Measurements from ENCODE around the gene LAMB2. TPM values are rescaled to one million over a fixed set of nuclear protein-coding genes. Genes with fewer than 3 reads are reported as not detected.

Gene LAMB2
- polyA plus RNA-seq, 1 of the 3 experiments (the other 2 are of a cell fraction), result 332 TPM

GRCh38 chr3:49165771-49166751, 33.2 kb upstream of the LAMB2 start, which contains the start of gene CCDC71:
Gene CCDC71, minus strand, starts transcription at chr3:49166331. Its CDS starts 2,123 bp downstream, at chr3:49164208.
- peak; percentile 97 for DNase-seq
- H3K79me2 ChIP-seq (ENCODE audit: insufficient read depth), result peaks cover 29% of the 10 kb centered on the region
- H3F3A ChIP-seq (replicated peaks; ENCODE audit: insufficient read depth), result no peaks in the 10 kb centered on the region
- peak within 1 kb of the TSS; percentile 93 to 95 for H3K4me3 ChIP-seq (ENCODE audit: low read depth in 2 of 2, low read length in 1 of 2)
- POLR2A ChIA-PET, result interaction anchor here (1.0 to 1.7 kb wide), 3 partner anchors 45 to 174 kb away, joined by 3 to 4 read pairs (median 4); partner anchors contain the start of genes QRICH1, USP19 and USP4
- peak within 1 kb of the TSS; percentile 47 to 80; a peak in 3 of 4 replicates for H3K27ac ChIP-seq (ENCODE audit: low read depth in 2 of 2, low read length in 1 of 2)
- H3K4me2 ChIP-seq, result peak within 1 kb of the TSS; percentile 96
- TF ChIP-seq CTCF (IDR thresholded peaks at IDR 0.05) (no peak), MXI1 (IDR thresholded peaks at IDR 0.05; ENCODE audit: low read depth, low read length) (peak; percentile 51; the same call in 1 of the 2 replicates), TEAD4 (IDR thresholded peaks at IDR 0.05; ENCODE audit: borderline replicate concordance, insufficient read depth) (no peak), YY1 (IDR thresholded peaks at IDR 0.05; ENCODE audit: low read depth) (peak; percentile 94), CHD2 (IDR thresholded peaks at IDR 0.05; ENCODE audit: low read length, partially characterized antibody) (peak; percentile 91), SMC3 (IDR thresholded peaks at IDR 0.05; ENCODE audit: low read depth, low read length) (no peak), EP300 (IDR thresholded peaks at IDR 0.05; ENCODE audit: borderline replicate concordance in 1 of 2, low read depth in 1 of 2, low read length in 1 of 2) (no peak), RAD21 (IDR thresholded peaks at IDR 0.05; ENCODE audit: low read length) (no peak), RXRA (IDR thresholded peaks at IDR 0.05; ENCODE audit: borderline replicate concordance, low read depth) (no peak), IRF3 (IDR thresholded peaks at IDR 0.05; ENCODE audit: low read depth, low read length) (no peak), TAF1 (IDR thresholded peaks at IDR 0.05; ENCODE audit: borderline replicate concordance, low read depth, low read length) (peak; percentile 86), TCF12 (IDR thresholded peaks at IDR 0.05) (no peak), RCOR1 (IDR thresholded peaks at IDR 0.05; ENCODE audit: low read length) (peak; percentile 45; the same call in 1 of the 2 replicates), GABPA (IDR thresholded peaks at IDR 0.05; ENCODE audit: low read depth) (peak; percentile 95), ELF1 (IDR thresholded peaks at IDR 0.05) (peak; percentile 90), POLR2AphosphoS5 (IDR thresholded peaks at IDR 0.05; ENCODE audit: low read depth, low read length) (peak; percentile 59; the same call in 1 of the 2 replicates), EZH2phosphoT487 (IDR thresholded peaks at IDR 0.05; ENCODE audit: borderline replicate concordance, low read depth) (no peak), SIN3A (IDR thresholded peaks at IDR 0.05; ENCODE audit: borderline replicate concordance, low read depth, low read length) (peak; percentile 58; the same call in 1 of the 2 replicates)
- TF ChIP-seq, protein P1, sequence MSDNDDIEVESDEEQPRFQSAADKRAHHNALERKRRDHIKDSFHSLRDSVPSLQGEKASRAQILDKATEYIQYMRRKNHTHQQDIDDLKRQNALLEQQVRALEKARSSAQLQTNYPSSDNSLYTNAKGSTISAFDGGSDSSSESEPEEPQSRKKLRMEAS (IDR thresholded peaks at IDR 0.05; ENCODE audit: low read depth), result peak; percentile 53
- TF ChIP-seq, protein P2, sequence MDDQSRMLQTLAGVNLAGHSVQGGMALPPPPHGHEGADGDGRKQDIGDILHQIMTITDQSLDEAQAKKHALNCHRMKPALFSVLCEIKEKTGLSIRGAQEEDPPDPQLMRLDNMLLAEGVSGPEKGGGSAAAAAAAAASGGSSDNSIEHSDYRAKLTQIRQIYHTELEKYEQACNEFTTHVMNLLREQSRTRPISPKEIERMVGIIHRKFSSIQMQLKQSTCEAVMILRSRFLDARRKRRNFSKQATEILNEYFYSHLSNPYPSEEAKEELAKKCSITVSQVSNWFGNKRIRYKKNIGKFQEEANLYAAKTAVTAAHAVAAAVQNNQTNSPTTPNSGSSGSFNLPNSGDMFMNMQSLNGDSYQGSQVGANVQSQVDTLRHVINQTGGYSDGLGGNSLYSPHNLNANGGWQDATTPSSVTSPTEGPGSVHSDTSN (IDR thresholded peaks at IDR 0.05), result no peak
- no peaks in the 10 kb centered on the region for H3K9me3 ChIP-seq
- WGBS (ENCODE audit: low lambda C conversion rate), result 20% methylated on average over 15 of the region's 69 CpGs
- H3K27me3 ChIP-seq (ENCODE audit: insufficient read depth), result no peaks in the 10 kb centered on the region
- H3K9me2 ChIP-seq, result no peaks in the 10 kb centered on the region
- H3K36me3 ChIP-seq (replicated peaks in 1 of 2; ENCODE audit: control insufficient read depth in 1 of 2, insufficient read depth in 2 of 2, low read length in 1 of 2), result peaks cover 14 to 25% of the 10 kb centered on the region in 2 experiments
- CTCF ChIA-PET, result interaction anchor here (0.7 to 2.3 kb wide), 3 partner anchors 34 to 729 kb away, joined by 3 to 5 read pairs (median 4); partner anchors contain the start of gene LAMB2
- peak within 1 kb of the TSS; percentile 99 for H2AFZ ChIP-seq (ENCODE audit: low read depth)
- no peaks in the 10 kb centered on the region for H4K20me1 ChIP-seq (ENCODE audit: insufficient read depth)
- peak within 1 kb of the TSS; percentile 93 for H3K9ac ChIP-seq
- peaks cover 3 to 24% of the 10 kb centered on the region in 2 experiments; a peak in 3 of 4 replicates for H3K4me1 ChIP-seq (ENCODE audit: control insufficient read depth in 1 of 2, insufficient read depth in 2 of 2, low read depth in 1 of 2, low read length in 1 of 2)
